HFF-Myc (cell line): ENCODE data around the gene VWC2L.

ENCODE experiments used
- DNase-seq: peaks from one replicate; pipeline ENCODE4 v3.0.0-alpha.2; 2011; ENCODE audit warnings: low read depth; ENCODE audit errors: extremely low read depth
- H3K4me3 ChIP-seq: replicated peaks from 2 replicates; pipeline ENCODE4 v1.5.1; 2011; ENCODE audit warnings: low read depth, mild to moderate bottlenecking, control low read depth, low read length
- TF ChIP-seq, protein P1 (sequence below): IDR thresholded peaks from 2 replicates; pipeline ENCODE4 v1.5.1; 2012; ENCODE audit warnings: mild to moderate bottlenecking, low read depth, low read length, control low read depth; ENCODE audit errors: missing control alignments

VWC2L gene

DNA sequence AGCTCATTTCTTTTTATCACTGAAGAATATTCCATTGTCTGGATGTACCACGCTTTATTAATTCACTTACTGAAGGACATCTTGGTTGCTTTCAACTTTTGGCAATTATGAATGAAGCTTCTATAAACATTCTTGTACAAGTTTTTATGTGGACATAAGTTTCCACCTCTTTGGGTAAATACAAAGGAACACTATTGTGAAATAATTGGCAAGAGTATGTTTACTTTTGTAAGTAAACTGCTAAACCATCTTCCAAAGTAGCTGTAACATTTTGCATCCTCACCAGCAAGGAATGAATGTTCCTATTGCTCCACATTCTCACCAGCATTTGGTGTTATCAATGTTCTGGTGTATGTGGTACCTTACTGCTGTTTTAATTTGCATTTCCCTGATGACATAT is 15.8 kb upstream of the VWC2L start:
- H3K4me3 ChIP-seq: no peak overlapping the region
- TF ChIP-seq, protein P1, sequence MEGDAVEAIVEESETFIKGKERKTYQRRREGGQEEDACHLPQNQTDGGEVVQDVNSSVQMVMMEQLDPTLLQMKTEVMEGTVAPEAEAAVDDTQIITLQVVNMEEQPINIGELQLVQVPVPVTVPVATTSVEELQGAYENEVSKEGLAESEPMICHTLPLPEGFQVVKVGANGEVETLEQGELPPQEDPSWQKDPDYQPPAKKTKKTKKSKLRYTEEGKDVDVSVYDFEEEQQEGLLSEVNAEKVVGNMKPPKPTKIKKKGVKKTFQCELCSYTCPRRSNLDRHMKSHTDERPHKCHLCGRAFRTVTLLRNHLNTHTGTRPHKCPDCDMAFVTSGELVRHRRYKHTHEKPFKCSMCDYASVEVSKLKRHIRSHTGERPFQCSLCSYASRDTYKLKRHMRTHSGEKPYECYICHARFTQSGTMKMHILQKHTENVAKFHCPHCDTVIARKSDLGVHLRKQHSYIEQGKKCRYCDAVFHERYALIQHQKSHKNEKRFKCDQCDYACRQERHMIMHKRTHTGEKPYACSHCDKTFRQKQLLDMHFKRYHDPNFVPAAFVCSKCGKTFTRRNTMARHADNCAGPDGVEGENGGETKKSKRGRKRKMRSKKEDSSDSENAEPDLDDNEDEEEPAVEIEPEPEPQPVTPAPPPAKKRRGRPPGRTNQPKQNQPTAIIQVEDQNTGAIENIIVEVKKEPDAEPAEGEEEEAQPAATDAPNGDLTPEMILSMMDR: no peak
- DNase-seq: no peak

DNA sequence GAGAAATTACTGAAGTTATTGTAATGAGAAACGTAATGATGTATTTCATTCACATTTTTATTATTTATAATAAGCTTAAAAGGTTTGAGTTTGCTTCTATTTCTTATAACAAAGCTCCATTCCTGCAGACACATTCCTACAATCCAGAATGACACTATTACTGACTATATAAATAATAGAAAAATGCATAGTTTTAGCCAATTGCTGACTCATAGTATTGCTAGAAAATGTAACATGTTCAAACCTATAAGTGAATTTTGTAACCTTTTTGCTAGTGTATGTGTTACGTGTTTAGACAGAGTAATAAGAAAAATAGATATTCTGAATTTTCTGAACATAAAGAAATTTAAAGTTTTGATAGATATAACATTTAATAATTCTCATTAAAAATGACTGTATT is 9.3 kb upstream of the VWC2L start:
- TF ChIP-seq, protein P1: no peak
- no peak for DNase-seq
- no peak overlapping the region for H3K4me3 ChIP-seq

DNA sequence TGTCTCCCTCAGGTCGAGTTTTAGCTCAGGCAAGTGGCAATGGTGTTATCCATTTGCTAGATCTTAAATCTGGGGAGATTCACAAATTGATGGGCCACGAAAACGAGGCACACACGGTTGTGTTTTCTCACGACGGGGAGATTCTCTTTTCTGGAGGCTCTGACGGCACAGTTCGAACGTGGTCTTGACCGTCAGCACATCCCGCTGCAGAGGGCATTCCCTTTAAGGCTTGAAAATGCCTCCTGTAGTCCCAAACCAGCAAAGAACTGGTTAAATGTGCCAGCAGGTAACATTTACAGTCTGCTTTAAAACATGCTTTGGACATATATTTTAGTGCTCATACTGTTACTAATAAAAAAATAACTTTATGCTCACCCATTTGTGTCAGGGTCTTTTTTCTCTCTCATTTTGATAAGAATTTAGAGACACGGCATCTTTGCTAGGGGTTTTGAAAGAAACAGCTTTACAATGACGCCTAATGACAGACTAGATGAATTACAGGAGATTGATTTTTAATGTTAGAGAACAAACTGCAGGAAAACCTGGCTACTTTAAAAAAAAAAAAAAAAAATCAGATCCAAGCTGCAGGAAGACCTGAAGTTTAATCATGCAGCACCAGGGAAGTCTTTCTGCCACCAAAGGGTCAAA is 602 bp upstream of the VWC2L start:
- no peak for DNase-seq
- TF ChIP-seq, protein P1: no peak
- H3K4me3 ChIP-seq: no peak overlapping the region

DNA sequence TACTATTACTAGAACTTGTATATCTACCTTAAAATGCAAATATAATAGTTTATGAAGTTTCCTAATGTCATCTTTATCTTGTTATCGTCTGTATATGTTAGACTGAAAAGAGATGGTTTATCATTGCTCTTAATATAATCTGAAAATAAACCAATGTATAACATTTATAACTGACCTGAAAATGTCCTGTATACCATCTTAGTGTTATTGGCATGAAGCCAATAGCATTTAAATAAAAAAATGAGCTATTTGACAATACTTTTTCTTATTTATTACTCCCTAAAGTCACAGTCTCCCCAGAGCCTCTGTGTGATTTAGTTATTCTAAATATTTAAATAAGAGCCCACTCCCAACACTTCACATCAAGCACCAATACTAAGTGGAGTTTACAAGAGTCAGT is 1.8 kb downstream of the VWC2L start:
- H3K4me3 ChIP-seq: no peak overlapping the region
- DNase-seq: no peak
- TF ChIP-seq, protein P1: no peak

DNA sequence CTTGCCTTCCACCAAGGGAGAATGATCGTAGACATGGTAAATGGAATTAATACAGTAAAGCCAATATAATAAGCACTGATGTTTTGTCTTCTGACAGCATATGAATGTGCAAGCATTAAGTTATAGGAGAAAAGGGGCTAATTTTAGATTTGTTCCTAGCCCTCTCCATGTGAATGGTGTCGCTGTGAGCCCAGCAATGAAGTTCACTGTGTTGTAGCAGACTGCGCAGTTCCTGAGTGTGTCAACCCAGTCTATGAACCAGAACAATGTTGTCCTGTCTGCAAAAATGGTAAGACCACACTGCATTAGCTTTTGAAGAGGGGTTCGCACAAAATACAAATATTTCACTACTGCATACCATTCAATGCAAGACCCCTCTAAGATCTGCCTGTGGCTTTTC is 25.6 kb downstream of the VWC2L start:
- no peak for DNase-seq
- H3K4me3 ChIP-seq: no peak overlapping the region
- TF ChIP-seq, protein P1: no peak

DNA sequence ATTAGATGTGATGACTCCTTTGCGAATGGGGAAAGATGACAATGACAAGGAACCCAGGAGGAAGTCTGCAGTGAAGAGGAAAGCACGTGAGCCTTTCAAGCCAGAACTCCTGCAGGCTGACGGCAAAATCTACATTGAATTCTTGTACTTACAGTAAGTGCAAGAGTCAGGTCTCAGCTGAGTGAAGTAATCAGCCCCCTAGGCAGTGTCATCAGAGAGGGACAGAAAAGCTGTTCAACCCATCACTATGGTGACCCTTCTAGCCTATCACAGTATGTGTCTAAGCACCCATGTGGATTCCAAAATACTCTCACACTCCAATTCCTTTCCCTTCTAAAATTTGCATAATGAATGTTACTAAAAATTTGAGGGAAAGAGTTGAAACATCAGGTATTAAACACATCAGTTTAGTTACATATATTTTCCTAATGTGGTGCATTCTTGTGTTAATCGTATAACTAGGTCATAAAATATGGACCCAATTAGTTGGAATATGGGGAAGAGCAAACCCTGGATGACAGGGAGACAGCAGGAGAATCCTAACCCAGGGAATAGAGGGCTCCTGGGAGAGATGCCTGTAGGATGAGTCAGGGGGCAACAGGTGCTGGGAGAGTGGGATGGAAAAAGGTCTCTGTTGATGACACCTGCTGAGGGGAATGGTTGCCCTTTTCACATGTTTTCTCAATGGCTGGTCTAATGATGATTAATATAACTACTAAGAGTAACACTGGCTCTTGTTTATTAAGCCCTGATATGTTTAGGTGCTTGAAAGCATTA is 39.5 kb downstream of the VWC2L start:
- no peak overlapping the region for H3K4me3 ChIP-seq
- TF ChIP-seq, protein P1: no peak
- no peak for DNase-seq
